PC-9 (cell line): ENCODE data around the gene OR2J3.

ENCODE experiments used
- CTCF ChIP-seq: fragments of 200-600 bp; sonication (generic); conservative IDR thresholded peaks from 2 replicates; pipeline ENCODE4 v1.6.1; 2017; ENCODE audit warnings: mixed run types, antibody characterized with exemption, mild to moderate bottlenecking, moderate library complexity
- EZH2 ChIP-seq: fragments of 200-600 bp; sonication (generic); IDR thresholded peaks from 2 replicates; pipeline ENCODE4 v1.8.0; 2017; ENCODE audit warnings: antibody characterized with exemption, low read depth

DNA sequence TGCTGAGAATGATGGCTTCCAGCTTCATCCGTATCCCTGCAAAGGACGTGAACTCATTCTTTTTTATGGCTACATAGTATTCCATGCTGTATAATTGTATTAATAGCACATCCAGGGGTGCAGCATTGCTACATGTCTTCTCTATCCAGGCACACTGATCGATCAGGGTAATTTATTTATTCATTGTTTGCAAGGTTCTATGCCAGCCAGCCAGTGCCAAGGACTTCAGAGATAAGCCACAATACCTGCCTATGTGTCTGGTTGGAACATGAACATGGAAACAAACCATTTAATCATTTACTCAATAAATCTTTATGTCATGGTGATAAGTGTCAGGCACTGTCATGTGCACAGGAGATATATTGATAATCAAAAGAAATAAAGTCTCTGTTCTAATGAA, 14.9 kb upstream of the OR2J3 start:
- TF ChIP-seq CTCF (no peak), EZH2 (no peak)
